Measurements from ENCODE around the gene ATF6. TPM values are rescaled to one million over a fixed set of nuclear protein-coding genes. Genes with fewer than 3 reads are reported as not detected.

ATF6 gene
- total RNA-seq, 1 experiment from 2014 or later, result 20.9 TPM

- Histone ChIP-seq H3K9ac (ENCODE audit: low read length) (peak overlapping the region; percentile 21), H3K79me2 (ENCODE audit: insufficient read depth, low read length) (no peaks in the 10 kb centered on the region), H3K4me2 (ENCODE audit: low read length) (peak overlapping the region; percentile 62), H4K20me1 (ENCODE audit: insufficient read depth) (no peaks in the 10 kb centered on the region), H3K27me3 (ENCODE audit: insufficient read depth, low read length) (no peaks in the 10 kb centered on the region), H3K27ac (ENCODE audit: low read depth, low read length) (peak overlapping the region; percentile 6; the same call in 1 of the 2 replicates), H3K9me3 (ENCODE audit: control insufficient read depth in 1 of 2, insufficient read depth in 1 of 2, low read depth in 1 of 2, low read length in 2 of 2) (no peaks in the 10 kb centered on the region), H2AFZ (ENCODE audit: low read depth, low read length, poor library complexity, severe bottlenecking) (no peak overlapping the region), H3K9me2 (ENCODE audit: insufficient read depth) (peaks cover 5% of the 10 kb centered on the region; the same call in 1 of the 2 replicates), H3K4me3 (replicated peaks in 1 of 2; ENCODE audit: low read depth in 1 of 2, low read length in 2 of 2) (peak overlapping the region in 1 of 2 experiments; percentile 15; a peak in 1 of 4 replicates), H3K4me1 (ENCODE audit: control insufficient read depth in 1 of 2, insufficient read depth in 2 of 2, low read length in 2 of 2) (peaks cover 14 to 16% of the 10 kb centered on the region in 2 experiments), H3K36me3 (ENCODE audit: control insufficient read depth in 1 of 2, insufficient read depth in 2 of 2, low read length in 2 of 2) (no peaks in the 10 kb centered on the region; a peak in 1 of 4 replicates)
- no peak for TF ChIP-seq SRF (IDR thresholded peaks at IDR 0.05; ENCODE audit: low read depth)
- TF ChIP-seq FOSL1 (IDR thresholded peaks at IDR 0.05; ENCODE audit: low read depth), result 0 out of 2 replicates have a peak, but pooled peaks have one; percentile 31
- no peak for TF ChIP-seq EZH2phosphoT487 (IDR thresholded peaks at IDR 0.05; ENCODE audit: borderline replicate concordance)
- no peak for TF ChIP-seq EGR1 (IDR thresholded peaks at IDR 0.05; ENCODE audit: low read depth)
- peak; percentile 55; the same call in 1 of the 2 replicates for TF ChIP-seq JUND (IDR thresholded peaks at IDR 0.05)
- peak; percentile 25; the same call in 1 of the 2 replicates for TF ChIP-seq SP1 (IDR thresholded peaks at IDR 0.05; ENCODE audit: low read depth)
- no TSS peak for BruUV-seq (replicated peaks)
- CTCF ChIA-PET, result interaction anchor here (1.0 kb wide), 1 partner anchor 170 kb away, joined by 3 read pairs; no protein-coding TSS in a partner anchor
- POLR2A ChIA-PET, result no interaction called here
- peak; percentile 61 for ATAC-seq
- intact Hi-C loops (cut with micrococcal nuclease), result no loop called here
- peak; percentile 7 for DNase-seq (ENCODE audit: low read depth, low spot score)
- RAD21 ChIA-PET (ENCODE audit: low non-redundant PET in 1 of 2, low total read pairs in 2 of 2, uncharacterized antibody in 2 of 2, unreplicated experiment in 2 of 2), result no interaction called here
These were observed 196.2 kb downstream of the ATF6 start for GRCh38 chr1:161962091-161962887.

GRCh38 chr1:161966067-161966466 lies 199.9 kb downstream of the ATF6 start:
- POLR2A ChIA-PET, result no interaction called here
- RAD21 ChIA-PET (ENCODE audit: low non-redundant PET in 1 of 2, low total read pairs in 2 of 2, uncharacterized antibody in 2 of 2, unreplicated experiment in 2 of 2), result no interaction called here
- H3K4me3 ChIP-seq (replicated peaks in 1 of 2; ENCODE audit: low read depth in 1 of 2, low read length in 2 of 2), result no peak overlapping the region
- no peak overlapping the region for H3K4me2 ChIP-seq (ENCODE audit: low read length)
- CTCF ChIA-PET, result no interaction called here
- H3K79me2 ChIP-seq (ENCODE audit: insufficient read depth, low read length), result no peaks in the 10 kb centered on the region
- no peaks in the 10 kb centered on the region for H3K9me3 ChIP-seq (ENCODE audit: control insufficient read depth in 1 of 2, insufficient read depth in 1 of 2, low read depth in 1 of 2, low read length in 2 of 2)
- no peak overlapping the region for H3K9ac ChIP-seq (ENCODE audit: low read length)
- intact Hi-C loops (cut with micrococcal nuclease), result no loop called here
- no peaks in the 10 kb centered on the region for H4K20me1 ChIP-seq (ENCODE audit: insufficient read depth)
- H3K9me2 ChIP-seq (ENCODE audit: insufficient read depth), result peaks cover 5% of the 10 kb centered on the region; the same call in 1 of the 2 replicates
- BruUV-seq (replicated peaks), result no TSS peak
- no peak overlapping the region for H3K27ac ChIP-seq (ENCODE audit: low read depth, low read length)
- H3K27me3 ChIP-seq (ENCODE audit: insufficient read depth, low read length), result no peaks in the 10 kb centered on the region
- H3K36me3 ChIP-seq (ENCODE audit: control insufficient read depth in 1 of 2, insufficient read depth in 2 of 2, low read length in 2 of 2), result no peaks in the 10 kb centered on the region
- DNase-seq (ENCODE audit: low read depth, low spot score) (no peak), ATAC-seq (no peak)
- peaks cover 14 to 16% of the 10 kb centered on the region in 2 experiments for H3K4me1 ChIP-seq (ENCODE audit: control insufficient read depth in 1 of 2, insufficient read depth in 2 of 2, low read length in 2 of 2)
- H2AFZ ChIP-seq (ENCODE audit: low read depth, low read length, poor library complexity, severe bottlenecking), result no peak overlapping the region
- TF ChIP-seq SP1 (IDR thresholded peaks at IDR 0.05; ENCODE audit: low read depth) (no peak), TCF7L2 (IDR thresholded peaks at IDR 0.05; ENCODE audit: borderline replicate concordance, extremely low read depth, insufficient read depth, insufficient read length) (no peak), CBX3 (IDR thresholded peaks at IDR 0.05; ENCODE audit: low read depth) (no peak), CEBPB (IDR thresholded peaks at IDR 0.05; ENCODE audit: low read depth) (no peak), SRF (IDR thresholded peaks at IDR 0.05; ENCODE audit: low read depth) (no peak), SIN3A (IDR thresholded peaks at IDR 0.05; ENCODE audit: low read depth) (no peak), ZNF274 (IDR thresholded peaks at IDR 0.05; ENCODE audit: low read depth, low read length) (no peak), YY1 (IDR thresholded peaks at IDR 0.05; ENCODE audit: extremely low read depth, insufficient replicate concordance, low read depth, low read length) (no peak), REST (IDR thresholded peaks at IDR 0.05; ENCODE audit: low read depth) (no peak), ZFX (IDR thresholded peaks at IDR 0.05) (no peak), ATF3 (IDR thresholded peaks at IDR 0.05) (no peak), POLR2A (IDR thresholded peaks at IDR 0.05; ENCODE audit: borderline replicate concordance, extremely low read depth, insufficient read depth, insufficient read length) (no peak), EGR1 (IDR thresholded peaks at IDR 0.05; ENCODE audit: low read depth) (no peak)

Data from HCT116 (cell line).